A673 (cell line): ENCODE measurements around the gene HMBS. TPM values are rescaled to one million over a fixed set of nuclear protein-coding genes. Genes with fewer than 3 reads are reported as not detected.

ENCODE experiments used
- BruUV-seq: library from RNA; stranded (reverse); fragments of 400-500 nt; replicated peaks from 2 replicates; lab custom pipeline; 2021; lab: Mats Ljungman, UMichigan
- CTCF ChIA-PET: fragments of 300-600 bp; sonication (Branson Sonifier 250); formaldehyde crosslinking; loops from one replicate; lab custom pipeline; 2022; ENCODE audit warnings: antibody characterized with exemption; lab: Charles Lee
- POLR2A ChIA-PET: fragments of 300-600 bp; sonication (Branson Sonifier 250); formaldehyde crosslinking; loops from one replicate; lab custom pipeline; 2022; ENCODE audit warnings: antibody characterized with exemption; ENCODE audit not compliant: low non-redundant PET; lab: Charles Lee
- DNase-seq: peaks from one replicate; pipeline ENCODE4 v3.0.0-alpha.2; 2015; ENCODE audit warnings: low spot score
- H3K27ac ChIP-seq: fragments of 200-600 bp; sonication (generic); 2 replicates; pipeline ENCODE4 v1.5.1; 2016; ENCODE audit warnings: mixed run types, low read depth, mild to moderate bottlenecking, mixed read lengths, antibody characterized with exemption, low read length; ENCODE audit not compliant: poor library complexity, severe bottlenecking
- H3K27me3 ChIP-seq: fragments of 200-600 bp; sonication (generic); replicated peaks from 2 replicates; pipeline ENCODE4 v1.6.1; 2017; ENCODE audit warnings: mixed run types, low read depth, mild to moderate bottlenecking, mixed read lengths, antibody characterized with exemption, low read length; ENCODE audit not compliant: insufficient read depth, poor library complexity
- H3K36me3 ChIP-seq: fragments of 200-600 bp; sonication (generic); 2 replicates; pipeline ENCODE4 v1.6.1; 2016; ENCODE audit warnings: mixed run types, mild to moderate bottlenecking, mixed read lengths, antibody characterized with exemption, low read length; ENCODE audit not compliant: insufficient read depth, poor library complexity, severe bottlenecking
- H3K4me1 ChIP-seq: fragments of 200-600 bp; sonication (generic); 2 replicates; pipeline ENCODE4 v1.6.1; 2017; ENCODE audit warnings: mixed run types, mild to moderate bottlenecking, mixed read lengths, antibody characterized with exemption, low read length; ENCODE audit not compliant: insufficient read depth, poor library complexity, severe bottlenecking
- H3K4me3 ChIP-seq: fragments of 200-600 bp; sonication (generic); 2 replicates; pipeline ENCODE4 v1.5.1; 2016; ENCODE audit warnings: low read depth, mixed run types, mild to moderate bottlenecking, mixed read lengths, low read length; ENCODE audit not compliant: poor library complexity, severe bottlenecking
- H3K9me3 ChIP-seq: fragments of 200-600 bp; sonication (generic); 2 replicates; pipeline ENCODE4 v1.6.1; 2016; ENCODE audit warnings: mixed run types, low read depth, mild to moderate bottlenecking, mixed read lengths, antibody characterized with exemption, low read length; ENCODE audit not compliant: poor library complexity, severe bottlenecking
- CTCF ChIP-seq: fragments of 300-800, 200-600 bp; sonication (generic); conservative IDR thresholded peaks from 2 replicates; pipeline ENCODE4 v1.5.1; 2017; ENCODE audit warnings: low read depth, mild to moderate bottlenecking, antibody characterized with exemption, low read length, moderate library complexity, mixed read lengths
- EZH2 ChIP-seq: fragments of 200-600 bp; sonication (generic); IDR thresholded peaks from 2 replicates; pipeline ENCODE4 v1.6.1; 2017; ENCODE audit warnings: borderline replicate concordance, low read depth, mild to moderate bottlenecking, mixed read lengths, antibody characterized with exemption, low read length; ENCODE audit not compliant: poor library complexity, severe bottlenecking
- intact Hi-C: fragments of 100-400 bp; cut with micrococcal nuclease; formaldehyde crosslinking; loops from one replicate; pipeline ENCODE4 v1.10.0; 2022; ENCODE audit not compliant: unreplicated experiment
- total RNA-seq: library from RNA; stranded (reverse); gene quantifications from 2 replicates; pipeline ENCODE4 v1.2.3, GENCODE V29; 2021

Gene HMBS
- total RNA-seq, 1 experiment from 2014 or later = 72.5 TPM

DNA sequence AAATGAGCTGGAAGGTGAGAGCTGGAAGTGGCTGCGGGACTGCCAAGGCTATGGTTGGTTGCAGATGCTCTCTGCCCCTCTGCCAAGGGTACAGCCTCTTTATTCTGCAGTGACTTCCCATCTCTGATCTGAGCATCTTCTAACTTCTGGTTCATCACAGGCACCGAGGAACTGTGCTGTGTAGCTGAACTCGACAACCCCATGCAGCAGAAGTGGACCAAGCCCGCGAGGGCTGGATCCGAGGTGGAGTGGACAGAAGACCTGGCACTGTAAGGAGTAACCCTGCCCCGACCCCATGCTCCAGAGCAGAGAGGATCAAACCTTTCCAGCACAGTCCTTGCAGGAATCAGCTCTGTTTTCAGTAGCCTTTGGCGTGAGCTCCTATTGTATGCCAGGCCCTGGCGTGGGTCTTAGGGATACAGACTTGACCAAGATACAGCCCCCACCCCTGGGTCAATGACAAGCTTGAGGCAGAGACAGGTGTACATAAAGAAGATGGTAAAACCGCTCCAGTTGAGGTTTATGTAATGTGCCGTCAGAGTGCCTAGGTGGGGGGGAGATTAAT is 26.8 kb downstream of the HMBS start:
- Histone ChIP-seq H3K9me3 (no peaks in the 10 kb centered on the region), H3K4me3 (no peak overlapping the region), H3K27me3 (no peaks in the 10 kb centered on the region), H3K27ac (no peak overlapping the region), H3K4me1 (peaks cover 18% of the 10 kb centered on the region), H3K36me3 (peaks cover 29% of the 10 kb centered on the region)
- DNase-seq = no peak
- ChIA-PET POLR2A (no interaction called here), CTCF (no interaction called here)
- BruUV-seq = no TSS peak
- intact Hi-C loops = no loop called here
- no peak for TF ChIP-seq CTCF
- TF ChIP-seq EZH2 = no peak

DNA sequence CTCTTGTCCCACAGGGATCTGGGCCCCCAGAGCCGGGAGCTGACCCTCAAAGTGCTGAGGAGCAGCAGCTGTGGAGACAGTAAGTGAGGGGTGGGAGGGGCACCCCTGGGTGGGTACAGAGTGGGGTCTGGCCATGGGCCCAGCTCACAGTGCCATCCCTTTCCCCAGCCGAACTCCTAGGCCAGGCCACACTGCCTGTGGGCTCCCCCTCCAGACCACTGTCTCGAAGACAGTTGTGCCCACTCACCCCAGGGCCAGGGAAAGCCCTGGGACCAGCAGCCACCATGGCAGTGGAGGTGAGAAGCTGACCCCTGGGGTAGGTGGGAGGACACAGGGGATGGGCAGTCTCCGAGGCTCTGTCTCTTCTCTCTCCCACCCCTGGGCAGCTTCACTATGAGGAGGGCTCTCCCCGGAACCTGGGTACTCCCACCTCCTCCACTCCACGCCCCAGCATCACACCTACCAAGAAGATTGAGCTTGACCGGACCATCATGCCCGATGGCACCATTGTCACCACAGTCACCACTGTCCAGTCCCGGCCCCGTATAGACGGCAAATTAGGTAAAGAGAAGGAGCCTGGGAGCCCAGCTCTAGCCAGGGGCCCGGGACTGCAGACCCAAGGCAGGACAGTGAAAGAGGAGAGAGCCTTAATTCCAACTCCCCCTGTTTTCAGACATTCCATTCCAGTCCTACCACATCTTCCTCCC is 27.8 kb downstream of the HMBS start:
- CTCF ChIA-PET = interaction anchor here (0.5 to 0.6 kb wide), 2 partner anchors 10 kb away, joined by 3 to 4 read pairs; no protein-coding TSS in a partner anchor
- Histone ChIP-seq H3K9me3 (no peaks in the 10 kb centered on the region), H3K27me3 (no peaks in the 10 kb centered on the region), H3K27ac (no peak overlapping the region), H3K36me3 (peaks cover 29% of the 10 kb centered on the region), H3K4me3 (no peak overlapping the region), H3K4me1 (peaks cover 13% of the 10 kb centered on the region)
- BruUV-seq = no TSS peak
- DNase-seq = no peak
- POLR2A ChIA-PET = no interaction called here
- TF ChIP-seq EZH2 (no peak), CTCF (no peak)
- intact Hi-C loops = no loop called here

DNA sequence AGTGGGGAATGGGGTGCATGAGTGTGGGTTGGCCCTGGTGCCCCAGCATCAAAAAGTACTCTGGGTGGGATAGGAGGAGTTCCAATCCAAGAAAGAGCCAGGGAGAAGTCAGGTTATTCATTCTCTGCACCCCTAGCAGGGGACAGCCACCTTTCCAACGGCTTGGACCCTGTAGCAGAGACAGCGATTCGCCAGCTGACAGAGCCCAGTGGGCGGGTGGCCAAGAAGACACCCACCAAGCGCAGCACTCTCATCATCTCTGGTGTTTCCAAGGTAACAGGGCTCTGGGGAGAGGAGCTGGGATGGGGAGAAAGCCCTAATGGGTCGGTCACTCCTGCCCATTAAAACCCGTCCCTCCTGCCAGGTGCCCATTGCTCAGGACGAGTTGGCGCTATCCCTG is 29.0 kb downstream of the HMBS start:
- TF ChIP-seq CTCF (no peak), EZH2 (no peak)
- Histone ChIP-seq H3K27ac (no peak overlapping the region), H3K4me1 (peaks cover 6% of the 10 kb centered on the region), H3K4me3 (no peak overlapping the region), H3K27me3 (no peaks in the 10 kb centered on the region), H3K36me3 (peaks cover 29% of the 10 kb centered on the region), H3K9me3 (no peaks in the 10 kb centered on the region)
- ChIA-PET POLR2A (interaction anchor here (0.5 kb wide), 1 partner anchor 45 kb away, joined by 13 read pairs; no protein-coding TSS in a partner anchor), CTCF (no interaction called here)
- intact Hi-C loops = no loop called here
- no peak for DNase-seq
- BruUV-seq = no TSS peak
